M059J (cell line): ENCODE measurements around the gene SNRNP25. TPM values are rescaled to one million over a fixed set of nuclear protein-coding genes. Genes with fewer than 3 reads are reported as not detected.
A peak's percentile ranks its signal among the peaks of the same experiment; 100 is the strongest.
"Not testable (repeated sequence)": the region's sequence is repeated elsewhere in the genome, so short reads cannot be mapped to it uniquely, and the experiment has no call there.

Experiments used
- DNase-seq: peaks from one replicate; pipeline ENCODE4 v3.0.0-alpha.2; 2012; ENCODE audit warnings: low read depth
- total RNA-seq: library from RNA; depleted of rRNA; stranded (reverse); fragments of >200 nt; shearing (Covaris generic); gene quantifications from 2 replicates; pipeline ENCODE4 v1.2.3, GENCODE V29; 2014; rRNA removed

Gene SNRNP25
- 49.5 and 50.4 TPM in 2 replicates for total RNA-seq

GRCh38 chr16:53346-54236 is at the start of gene SNRNP25, which contains the start of gene POLR3K:
Gene SNRNP25 (plus strand): TSS chr16:53828. CDS start chr16:54017, 189 bp downstream.
Gene POLR3K (minus strand): TSS chr16:53608. CDS start chr16:53586, 22 bp downstream.
- DNase-seq, result peak; percentile 97

- no peak for DNase-seq
Measured at GRCh38 chr16:9903-10665, 43.5 kb upstream of the SNRNP25 start.

GRCh38 chr16:10772-11171 is 42.9 kb upstream of the SNRNP25 start:
- DNase-seq, result not testable (repeated sequence)

DNA sequence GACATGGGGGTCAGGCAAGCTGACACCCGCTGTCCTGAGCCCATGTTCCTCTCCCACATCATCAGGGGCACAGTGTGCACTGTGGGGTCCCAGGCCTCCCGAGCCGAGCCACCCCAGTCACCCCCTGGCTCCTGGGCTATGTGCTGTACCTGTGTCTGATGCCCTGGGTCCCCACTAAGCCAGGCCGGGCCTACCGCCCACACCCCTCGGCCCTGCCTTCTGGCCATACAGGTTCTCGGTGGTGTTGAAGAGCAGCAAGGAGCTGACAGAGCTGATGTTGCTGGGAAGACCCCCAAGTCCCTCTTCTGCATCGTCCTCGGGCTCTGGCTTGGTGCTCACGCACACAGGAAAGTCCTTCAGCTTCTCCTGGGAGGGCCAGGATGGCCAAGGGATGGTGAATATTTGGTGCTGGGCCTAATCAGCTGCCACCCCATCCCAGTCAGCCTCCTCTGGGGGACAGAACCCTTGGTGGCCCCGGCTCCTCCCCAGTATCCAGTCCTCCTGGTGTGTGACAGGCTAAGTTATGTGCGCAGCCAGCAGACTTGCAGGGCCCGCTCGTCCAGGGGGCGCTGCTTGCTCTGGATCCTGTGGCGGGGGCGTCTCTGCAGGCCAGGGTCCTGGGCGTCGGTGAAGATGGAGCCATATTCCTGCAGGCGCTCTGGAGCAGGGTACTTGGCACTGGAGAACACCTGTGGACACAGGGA is 36.4 kb upstream of the SNRNP25 start:
- DNase-seq, result not testable (repeated sequence)

DNA sequence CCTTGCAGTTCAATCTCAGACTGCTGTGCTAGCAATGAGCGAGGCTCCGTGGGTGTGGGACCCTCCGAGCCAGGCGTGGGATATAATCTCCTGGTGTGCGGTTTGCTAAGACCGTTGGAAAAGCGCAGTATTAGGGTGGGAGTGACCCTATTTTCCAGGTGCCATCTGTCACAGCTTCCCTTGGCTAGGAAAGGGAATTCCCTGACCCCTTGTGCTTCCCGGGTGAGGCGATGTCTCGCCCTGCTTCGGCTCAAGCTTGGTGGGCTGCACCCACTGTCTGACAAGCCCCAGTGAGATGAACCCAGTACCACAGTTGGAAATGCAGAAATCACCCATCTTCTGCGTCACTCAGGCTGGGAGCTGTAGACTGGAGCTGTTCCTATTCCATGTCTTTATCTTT is 32.7 kb upstream of the SNRNP25 start:
- not testable (repeated sequence) for DNase-seq

GRCh38 chr16:24151-24550 is 29.5 kb upstream of the SNRNP25 start:
- not testable (repeated sequence) for DNase-seq

GRCh38 chr16:25926-26348 is 27.7 kb upstream of the SNRNP25 start:
- DNase-seq, result not testable (repeated sequence)

- DNase-seq, result not testable (repeated sequence)
Measured at GRCh38 chr16:30627-31026, 23.0 kb upstream of the SNRNP25 start.

GRCh38 chr16:33154-33876 is 20.3 kb upstream of the SNRNP25 start:
- DNase-seq, result not testable (repeated sequence)

- DNase-seq, result no peak
Measured at GRCh38 chr16:33877-34647, 19.6 kb upstream of the SNRNP25 start.

DNA sequence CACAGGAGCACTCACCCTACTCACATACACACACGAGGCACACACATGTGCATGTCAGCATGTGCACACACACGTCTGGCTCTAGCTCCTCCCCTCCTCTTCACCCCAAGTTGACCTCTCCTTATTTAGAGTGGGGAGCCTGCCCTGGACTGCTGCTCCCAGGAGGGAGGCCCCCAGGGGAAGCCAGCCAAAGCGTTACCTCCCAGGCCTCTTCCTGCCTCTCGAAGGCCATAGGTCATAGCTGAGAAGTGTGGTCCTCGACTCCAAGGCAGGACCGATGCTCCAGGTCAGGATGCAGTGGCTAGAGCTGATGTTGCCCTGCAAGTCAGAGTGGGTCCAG is 19.0 kb upstream of the SNRNP25 start:
- no peak for DNase-seq

GRCh38 chr16:35011-35677 is 18.5 kb upstream of the SNRNP25 start:
- no peak for DNase-seq

DNA sequence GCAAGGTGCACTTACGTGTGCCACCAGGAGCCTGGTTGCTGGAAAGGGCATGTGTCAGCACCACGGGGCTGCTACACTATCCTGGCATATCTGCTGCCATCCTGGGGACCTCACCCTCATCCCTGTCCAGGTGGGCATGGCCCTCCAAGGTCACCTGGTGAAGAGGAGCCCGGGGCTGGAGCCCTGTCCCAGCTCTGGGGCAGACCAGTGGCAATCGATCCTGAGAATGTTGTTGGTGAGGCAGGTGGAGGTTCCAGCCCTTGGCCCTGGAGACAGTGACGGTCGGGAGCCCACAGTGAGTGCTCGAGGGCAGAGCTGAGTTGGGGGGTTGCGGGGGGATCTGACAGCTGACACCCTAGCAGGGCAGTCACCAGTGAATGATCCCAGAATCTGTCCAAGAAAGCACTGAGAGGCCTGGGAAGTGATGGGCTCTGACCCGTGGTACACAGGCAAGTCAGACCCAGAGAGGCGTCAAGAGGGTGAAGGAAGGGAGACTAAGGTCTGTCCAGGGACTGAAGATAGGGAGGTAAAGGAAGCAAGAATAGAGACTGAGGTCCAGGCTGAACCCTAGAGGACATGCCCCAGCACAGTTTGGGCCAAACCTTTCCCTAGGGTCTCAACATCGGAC is 17.8 kb upstream of the SNRNP25 start:
- no peak for DNase-seq

DNA sequence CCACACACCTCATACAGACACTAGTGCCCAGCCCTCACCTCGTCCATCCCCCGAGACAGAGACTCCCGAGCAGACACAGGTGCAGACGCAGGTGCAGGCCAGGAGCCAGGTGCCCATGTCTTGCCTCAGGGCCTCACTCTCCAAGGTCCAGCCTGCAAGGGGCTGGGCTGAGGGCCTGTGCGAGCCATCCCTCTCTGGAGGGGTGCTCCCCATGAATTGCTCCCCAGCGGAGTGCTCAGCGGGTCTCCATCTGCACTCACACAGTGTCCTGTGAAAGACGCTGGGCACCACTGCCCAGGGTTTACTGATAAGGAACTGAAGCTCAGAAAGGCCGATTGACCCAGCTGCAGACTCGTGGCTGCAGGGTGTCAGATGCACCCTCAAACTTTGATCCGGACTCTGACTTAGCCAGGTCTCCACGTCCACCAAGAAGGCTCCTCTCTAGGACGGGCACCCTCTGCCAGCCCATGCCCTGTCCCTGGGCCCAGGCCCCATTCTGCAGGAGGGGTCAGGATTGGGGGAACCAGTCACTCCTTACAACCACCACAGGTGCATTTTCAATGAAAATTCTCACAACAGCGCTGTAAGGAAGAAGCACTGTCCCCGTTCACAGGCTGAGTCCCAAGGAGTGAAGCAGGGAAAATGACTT is 17.2 kb upstream of the SNRNP25 start:
- DNase-seq, result no peak

DNA sequence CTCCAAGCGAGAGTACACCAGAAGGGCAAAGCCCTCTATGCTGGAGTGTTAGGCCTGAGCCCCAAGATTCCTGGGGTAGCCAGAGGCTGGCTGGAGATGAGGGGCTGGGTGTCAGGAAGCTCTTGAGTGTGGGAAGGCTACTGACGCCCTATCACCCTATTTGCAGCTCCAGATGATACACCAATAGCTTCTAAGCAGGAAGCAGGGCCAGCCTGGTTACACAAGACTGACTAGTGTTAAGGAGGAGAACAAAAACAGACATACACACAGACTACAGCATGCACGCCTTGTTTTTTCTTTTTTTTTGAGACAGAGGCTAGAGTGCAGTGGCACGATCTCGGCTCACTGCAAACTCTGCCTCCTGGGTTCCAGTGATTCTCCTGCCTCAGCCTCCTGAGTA is 16.1 kb upstream of the SNRNP25 start:
- no peak for DNase-seq

- DNase-seq, result not testable (repeated sequence)
Measured at GRCh38 chr16:38206-38605, 15.4 kb upstream of the SNRNP25 start.

- DNase-seq, result peak; percentile 13
Measured at GRCh38 chr16:38941-39892, 14.4 kb upstream of the SNRNP25 start.
